ENCODE measurements around the gene HRH4. TPM values are rescaled to one million over a fixed set of nuclear protein-coding genes. Genes with fewer than 3 reads are reported as not detected.

The HRH4 gene, protein sequence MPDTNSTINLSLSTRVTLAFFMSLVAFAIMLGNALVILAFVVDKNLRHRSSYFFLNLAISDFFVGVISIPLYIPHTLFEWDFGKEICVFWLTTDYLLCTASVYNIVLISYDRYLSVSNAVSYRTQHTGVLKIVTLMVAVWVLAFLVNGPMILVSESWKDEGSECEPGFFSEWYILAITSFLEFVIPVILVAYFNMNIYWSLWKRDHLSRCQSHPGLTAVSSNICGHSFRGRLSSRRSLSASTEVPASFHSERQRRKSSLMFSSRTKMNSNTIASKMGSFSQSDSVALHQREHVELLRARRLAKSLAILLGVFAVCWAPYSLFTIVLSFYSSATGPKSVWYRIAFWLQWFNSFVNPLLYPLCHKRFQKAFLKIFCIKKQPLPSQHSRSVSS
- total RNA-seq, result under 1 TPM in 1 of 2 donors, not detected in 1; under 0.01 TPM

DNA sequence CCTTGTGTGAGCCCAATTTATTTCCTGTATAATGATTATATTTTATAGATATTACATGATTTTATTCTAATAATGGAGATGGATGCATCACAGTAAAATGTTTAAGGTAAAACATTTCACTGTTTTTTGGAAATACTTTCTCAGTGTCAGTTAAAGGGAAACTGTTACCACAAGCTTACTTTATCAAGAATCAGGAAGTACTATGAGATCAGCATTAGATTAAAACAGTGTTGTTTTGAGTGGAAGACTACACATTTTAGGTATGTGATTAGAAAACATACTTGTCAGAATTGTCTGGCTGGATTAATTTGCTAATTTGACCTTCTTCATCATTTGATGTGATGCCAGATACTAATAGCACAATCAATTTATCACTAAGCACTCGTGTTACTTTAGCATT is at the start of gene HRH4:
Gene HRH4 (plus strand): TSS at position 250 of the 400 bp plus-strand sequence. CDS start 92 bp downstream, at position 342.

DNA sequence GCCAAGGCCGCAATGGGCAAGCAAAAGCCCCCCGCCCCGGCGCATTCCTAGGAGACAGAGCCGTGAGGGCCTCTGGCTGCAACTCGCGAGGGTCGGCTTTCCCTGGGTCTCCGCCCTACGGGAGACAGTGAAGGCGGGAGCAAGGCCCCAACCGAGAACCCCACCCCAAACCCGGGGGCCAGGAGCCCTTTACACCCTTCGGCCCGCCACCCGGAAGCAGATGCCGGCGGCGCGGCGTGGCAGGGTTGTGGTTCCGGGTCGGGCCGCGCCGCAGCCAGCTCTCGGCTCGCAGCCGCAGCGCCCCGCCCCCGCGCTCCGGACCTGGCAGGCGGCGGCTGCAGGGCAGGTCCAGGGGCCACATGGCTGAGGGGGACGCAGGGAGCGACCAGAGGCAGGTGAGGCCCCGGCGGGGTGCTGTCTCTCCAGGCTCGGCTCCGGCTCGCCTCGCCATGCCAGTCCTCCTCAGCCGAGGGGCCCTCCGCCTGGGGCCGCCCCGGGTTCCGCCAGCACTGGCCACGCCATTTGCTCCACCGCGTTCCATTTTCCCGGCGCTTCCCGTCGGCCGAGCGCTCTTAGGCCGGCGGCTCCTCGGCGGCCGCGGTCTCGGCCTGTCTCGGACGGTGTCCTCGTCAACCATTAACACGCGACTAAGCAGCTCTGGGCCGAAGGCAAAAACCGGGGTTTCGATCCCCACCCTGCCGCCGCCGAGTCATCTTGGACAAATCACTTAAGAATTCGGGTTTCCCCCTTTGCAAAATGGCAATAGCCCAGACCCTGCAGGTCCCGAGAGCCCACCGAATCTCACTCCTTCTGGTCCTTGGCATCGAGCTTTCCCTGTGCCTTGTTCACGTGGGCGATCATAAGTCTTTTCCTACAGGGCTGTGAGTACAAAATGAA is 33.8 kb upstream of the HRH4 start, which contains the start of gene IMPACT:
Gene IMPACT (plus strand): TSS at position 273 of the 897 bp plus-strand sequence. CDS start 87 bp downstream, at position 360.

Small RNAs within 50 kb of the gene (small RNA-seq; reads per million reads assigned to genes)
- 0 reads per million in 2 donors for gene RF00019

Other genes starting within 250 kb of the HRH4 start
- 10 to 100 TPM; 63.3 to 95.7 TPM for gene OSBPL1A, start 62.8 kb upstream of the HRH4 start, total RNA-seq
- 10 to 100 TPM; 26.6 to 26.8 TPM for gene IMPACT, start 34.0 kb upstream of the HRH4 start, total RNA-seq